ENCODE measurements around the gene OPCML.

- TF ChIP-seq CTCF (IDR thresholded peaks at IDR 0.05; ENCODE audit: poor library complexity, severe bottlenecking) (no peak), RAD21 (conservative IDR thresholded peaks at IDR 0.05) (no peak), SMC3 (conservative IDR thresholded peaks at IDR 0.05; ENCODE audit: poor library complexity) (no peak), EZH2 (IDR thresholded peaks at IDR 0.05; ENCODE audit: borderline replicate concordance, insufficient read depth, low read length, poor library complexity, severe bottlenecking) (no peak)
Measured at GRCh38 chr11:133181667-133182066, 350.6 kb downstream of the OPCML start.
